BJ (cell line): ENCODE results near the gene WWP2. TPM values are rescaled to one million over a fixed set of nuclear protein-coding genes. Genes with fewer than 3 reads are reported as not detected.
A peak's percentile ranks its signal among the peaks of the same experiment; 100 is the strongest.

Source experiments
- CTCF ChIA-PET: fragments of 350-600 bp; formaldehyde crosslinking; extraction: SDS; loops from one replicate; lab custom pipeline; 2021; ENCODE audit warnings: antibody characterized with exemption, inconsistent platforms; lab: Yijun Ruan, JAX
- POLR2A ChIA-PET: fragments of 300-600 bp; sonication (Branson Sonifier 250); formaldehyde crosslinking; extraction: SDS; loops from one replicate; lab custom pipeline; 2021; ENCODE audit warnings: antibody characterized with exemption; lab: Charles Lee
- DNase-seq: peaks from one replicate; pipeline ENCODE4 v3.0.0-alpha.2; 2011; ENCODE audit warnings: low read depth
- H3K27me3 ChIP-seq: 2 replicates; pipeline ENCODE4 v1.6.0; 2011; ENCODE audit warnings: low read length; ENCODE audit not compliant: control insufficient read depth, insufficient read depth
- H3K36me3 ChIP-seq: 2 replicates; pipeline ENCODE4 v1.5.1; 2011; ENCODE audit warnings: low read length; ENCODE audit not compliant: control insufficient read depth, insufficient read depth
- H3K4me3 ChIP-seq: 2 replicates; pipeline ENCODE4 v1.5.1; 2011; ENCODE audit warnings: low read depth, mild to moderate bottlenecking, control low read depth, low read length
- polyA plus RNA-seq: library from polyadenylated mRNA; depleted of rRNA; stranded (reverse); fragments of >200 nt; gene quantifications from 2 replicates; pipeline ENCODE4 v1.2.3, GENCODE V29; 2011
- TF ChIP-seq, protein P1 (sequence below): IDR thresholded peaks from 2 replicates; pipeline ENCODE4 v1.5.1; 2011; ENCODE audit warnings: low read depth, mild to moderate bottlenecking, control low read depth, inconsistent platforms, low read length, moderate library complexity; ENCODE audit not compliant: insufficient read depth

Gene WWP2
- polyA plus RNA-seq, 1 experiment, result 16.8 TPM

DNA sequence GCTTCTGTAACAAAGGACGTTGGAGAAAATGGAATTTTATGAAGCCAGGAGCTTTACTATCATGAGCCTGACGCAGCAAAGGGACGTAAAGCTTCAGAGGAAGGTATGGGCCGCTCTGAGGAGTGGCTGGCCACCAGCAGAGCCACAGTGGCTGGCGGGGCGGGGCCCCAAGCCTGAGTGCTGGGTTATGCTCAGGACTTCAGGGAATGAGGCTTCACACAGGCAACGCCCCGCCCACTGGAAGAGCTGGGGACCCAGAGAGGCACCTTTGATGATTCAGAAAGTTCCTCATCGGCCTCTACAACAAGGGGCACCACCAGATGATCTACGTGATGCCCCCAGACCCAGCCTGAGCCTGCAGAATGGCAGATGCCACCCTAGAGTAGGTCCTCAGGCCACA, 16.2 kb upstream of the WWP2 start:
- Histone ChIP-seq H3K4me3 (no peak overlapping the region), H3K36me3 (peaks cover 40% of the 10 kb centered on the region), H3K27me3 (no peaks in the 10 kb centered on the region)
- DNase-seq, result no peak
- TF ChIP-seq, protein P1, sequence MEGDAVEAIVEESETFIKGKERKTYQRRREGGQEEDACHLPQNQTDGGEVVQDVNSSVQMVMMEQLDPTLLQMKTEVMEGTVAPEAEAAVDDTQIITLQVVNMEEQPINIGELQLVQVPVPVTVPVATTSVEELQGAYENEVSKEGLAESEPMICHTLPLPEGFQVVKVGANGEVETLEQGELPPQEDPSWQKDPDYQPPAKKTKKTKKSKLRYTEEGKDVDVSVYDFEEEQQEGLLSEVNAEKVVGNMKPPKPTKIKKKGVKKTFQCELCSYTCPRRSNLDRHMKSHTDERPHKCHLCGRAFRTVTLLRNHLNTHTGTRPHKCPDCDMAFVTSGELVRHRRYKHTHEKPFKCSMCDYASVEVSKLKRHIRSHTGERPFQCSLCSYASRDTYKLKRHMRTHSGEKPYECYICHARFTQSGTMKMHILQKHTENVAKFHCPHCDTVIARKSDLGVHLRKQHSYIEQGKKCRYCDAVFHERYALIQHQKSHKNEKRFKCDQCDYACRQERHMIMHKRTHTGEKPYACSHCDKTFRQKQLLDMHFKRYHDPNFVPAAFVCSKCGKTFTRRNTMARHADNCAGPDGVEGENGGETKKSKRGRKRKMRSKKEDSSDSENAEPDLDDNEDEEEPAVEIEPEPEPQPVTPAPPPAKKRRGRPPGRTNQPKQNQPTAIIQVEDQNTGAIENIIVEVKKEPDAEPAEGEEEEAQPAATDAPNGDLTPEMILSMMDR, result no peak
- POLR2A ChIA-PET, result no interaction called here
- CTCF ChIA-PET, result interaction anchor here (1.0 to 1.8 kb wide), 2 partner anchors 9 to 185 kb away, joined by 3 to 11 read pairs; partner anchors contain the start of gene NOB1

DNA sequence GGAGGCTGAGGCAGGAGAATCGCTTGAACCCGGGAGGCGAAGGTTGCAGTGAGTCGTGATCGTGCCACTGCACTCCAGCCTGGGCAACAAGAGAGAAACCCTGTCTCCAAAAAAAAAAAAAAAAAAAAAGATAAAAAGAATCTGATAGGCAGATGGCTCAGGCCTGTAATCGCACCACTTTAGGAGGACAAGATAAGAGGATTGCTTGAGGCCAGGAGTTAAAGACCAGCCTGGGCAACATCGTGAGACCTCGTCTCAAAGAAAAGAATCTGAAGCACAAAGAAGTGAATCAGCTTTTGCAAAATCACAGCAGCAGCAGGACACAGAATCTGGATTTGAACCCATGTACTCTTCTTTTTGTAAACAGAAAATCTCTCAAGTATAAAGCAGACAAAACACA, 15.0 kb upstream of the WWP2 start:
- H3K4me3 ChIP-seq, result no peak overlapping the region
- no peak for DNase-seq
- peaks cover 42% of the 10 kb centered on the region for H3K36me3 ChIP-seq
- TF ChIP-seq, protein P1, result no peak
- H3K27me3 ChIP-seq, result no peaks in the 10 kb centered on the region
- CTCF ChIA-PET, result no interaction called here
- POLR2A ChIA-PET, result no interaction called here

DNA sequence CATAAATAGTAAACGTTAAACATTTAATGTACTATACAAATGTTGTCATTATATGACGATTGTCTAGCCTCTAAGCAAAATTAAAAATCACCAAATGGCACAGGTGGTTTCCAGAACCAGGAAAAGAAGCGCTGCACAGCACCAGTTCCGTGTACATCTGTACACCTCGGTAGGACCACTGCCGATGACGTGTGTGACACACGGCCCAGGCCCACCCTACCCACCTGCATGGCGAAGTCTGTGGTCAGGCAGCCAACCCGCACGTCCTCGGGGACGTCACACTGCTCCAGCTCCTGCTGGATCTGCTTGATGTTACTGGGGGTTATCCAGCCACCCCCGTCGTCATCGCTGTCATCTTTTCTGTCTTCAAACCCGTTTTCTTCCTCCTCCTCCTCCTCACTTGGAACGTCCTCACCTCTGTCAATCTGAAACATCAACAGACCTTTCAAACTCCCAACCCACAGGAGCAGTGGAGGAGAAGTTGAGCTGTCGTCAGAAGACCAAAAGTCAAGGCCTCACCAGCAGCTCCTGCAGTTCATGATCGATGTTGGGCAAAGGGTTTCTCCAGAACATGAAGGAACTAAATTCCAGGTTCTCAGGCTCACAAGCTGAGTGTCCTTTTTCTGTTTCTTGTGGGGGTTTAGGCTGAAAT, 13.3 kb upstream of the WWP2 start:
- DNase-seq, result no peak
- CTCF ChIA-PET, result interaction anchor here (0.6 kb wide), 1 partner anchor 178 kb away, joined by 3 read pairs; no protein-coding TSS in a partner anchor
- TF ChIP-seq, protein P1, result no peak
- Histone ChIP-seq H3K27me3 (no peaks in the 10 kb centered on the region), H3K4me3 (no peak overlapping the region), H3K36me3 (peaks cover 33% of the 10 kb centered on the region)
- POLR2A ChIA-PET, result no interaction called here

- DNase-seq, result no peak
- TF ChIP-seq, protein P1, result no peak
- Histone ChIP-seq H3K36me3 (peaks cover 4% of the 10 kb centered on the region), H3K4me3 (peak overlapping the region; percentile 65), H3K27me3 (no peaks in the 10 kb centered on the region)
- CTCF ChIA-PET, result interaction anchor here (0.7 to 2.7 kb wide), 27 partner anchors 9 to 444 kb away, joined by 3 to 53 read pairs (median 4); partner anchors contain the start of genes NQO1 and PDF
- POLR2A ChIA-PET, result no interaction called here
Measured at GRCh38 chr16:69754143-69754468, 8.0 kb upstream of the WWP2 start.

DNA sequence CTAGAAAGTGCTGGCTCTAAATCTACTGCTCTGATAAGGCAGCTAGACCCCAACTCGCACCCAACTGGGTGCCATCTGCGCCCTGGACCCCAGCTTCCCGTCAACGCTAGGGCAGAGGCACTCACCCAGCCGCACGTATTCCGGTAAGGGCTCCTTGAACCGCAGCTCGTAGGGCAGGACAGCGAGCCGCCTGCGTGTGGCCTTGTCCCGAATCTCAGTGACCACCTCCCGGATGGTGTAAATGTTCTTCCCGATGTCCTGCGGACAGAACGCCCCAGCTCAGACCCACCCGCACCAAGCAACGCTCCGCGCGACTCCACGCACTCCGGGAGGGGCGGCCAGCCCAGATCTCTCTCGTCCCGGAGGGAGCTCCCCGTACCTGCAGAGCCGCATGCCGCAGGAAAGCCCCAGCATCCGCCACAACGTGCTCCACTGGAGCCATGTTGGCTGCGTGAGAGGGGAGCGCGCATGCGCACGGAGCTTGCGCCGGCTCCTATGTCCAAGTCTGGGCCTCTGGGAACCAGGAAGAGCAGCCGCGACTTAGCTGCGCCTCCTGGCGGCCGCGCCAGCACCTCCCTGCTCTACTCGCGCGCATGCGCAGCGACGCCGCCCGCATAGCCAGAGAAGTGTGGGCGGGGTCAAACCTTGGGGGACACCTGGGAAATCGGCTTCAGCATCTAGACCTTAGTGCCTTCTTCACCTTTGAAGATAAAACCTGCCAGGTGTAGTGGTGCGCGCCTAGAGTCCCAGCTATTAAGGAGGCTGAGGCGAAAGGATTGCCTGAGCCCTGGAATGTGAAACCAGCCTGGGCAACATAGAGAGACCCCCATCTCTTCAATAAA, 7.4 kb upstream of the WWP2 start, which contains the start of gene NOB1:
Gene NOB1, minus strand, starts transcription at position 458 of the 842 bp plus-strand sequence. Its CDS starts 16 bp downstream, at position 442.
- TF ChIP-seq, protein P1, result peak; percentile 100
- DNase-seq, result peak; percentile 77
- Histone ChIP-seq H3K4me3 (peak within 1 kb of the TSS; percentile 65), H3K27me3 (no peaks in the 10 kb centered on the region), H3K36me3 (peaks cover 3% of the 10 kb centered on the region; the same call in 1 of the 2 replicates)
- CTCF ChIA-PET, result interaction anchor here (0.7 to 2.7 kb wide), 29 partner anchors 8 to 449 kb away, joined by 3 to 53 read pairs (median 4); partner anchors contain the start of genes NQO1 and PDF
- POLR2A ChIA-PET, result interaction anchor here (0.6 kb wide), 2 partner anchors 20 to 359 kb away, joined by 3 to 5 read pairs; no protein-coding TSS in a partner anchor
